ENCODE data around the gene STX1A.
"Not testable (repeated sequence)": the region's sequence is repeated elsewhere in the genome, so short reads cannot be mapped to it uniquely, and the experiment has no call there.

STX1A gene

GRCh38 chr7:73681031-73681430 is 38.4 kb downstream of the STX1A start:
- no peak for DNase-seq

GRCh38 chr7:73680501-73680900 is 39.0 kb downstream of the STX1A start:
- DNase-seq: no peak

GRCh38 chr7:73679709-73680108 is 39.8 kb downstream of the STX1A start:
- DNase-seq: no peak

- DNase-seq: no peak
Measured at GRCh38 chr7:73678862-73679261, 40.6 kb downstream of the STX1A start.

GRCh38 chr7:73676062-73676461 is 43.4 kb downstream of the STX1A start:
- not testable (repeated sequence) for DNase-seq

- no peak for DNase-seq
Measured at GRCh38 chr7:73674468-73675124, 44.9 kb downstream of the STX1A start.

GRCh38 chr7:73671857-73672445 is 47.5 kb downstream of the STX1A start:
- DNase-seq: no peak

GRCh38 chr7:73671322-73671661 is 48.2 kb downstream of the STX1A start:
- no peak for DNase-seq

GRCh38 chr7:73669858-73670385 is 49.5 kb downstream of the STX1A start:
- no peak for DNase-seq

GRCh38 chr7:73669288-73669701 is 50.2 kb downstream of the STX1A start:
- DNase-seq: no peak

- DNase-seq: no peak
Measured at GRCh38 chr7:73668886-73669230, 50.6 kb downstream of the STX1A start.

- DNase-seq: no peak
Measured at GRCh38 chr7:73668103-73668885, 51.2 kb downstream of the STX1A start.

GRCh38 chr7:73667344-73668102 is 51.9 kb downstream of the STX1A start, which contains the start of gene VPS37D:
TSS of gene VPS37D (plus strand) at chr7:73667831. CDS start at chr7:73667959, 128 bp downstream.
- peak; percentile 94 for DNase-seq

GRCh38 chr7:73663033-73663432 is 56.4 kb downstream of the STX1A start:
- no peak for DNase-seq

GRCh38 chr7:73660594-73660993 is 58.9 kb downstream of the STX1A start:
- DNase-seq: not testable (repeated sequence)

GRCh38 chr7:73659983-73660382 is 59.5 kb downstream of the STX1A start:
- DNase-seq: no peak

GRCh38 chr7:73655309-73655708 is 64.2 kb downstream of the STX1A start:
- DNase-seq: not testable (repeated sequence)

GRCh38 chr7:73652541-73652949 is 66.9 kb downstream of the STX1A start:
- DNase-seq: no peak

- no peak for DNase-seq
Measured at GRCh38 chr7:73650524-73650923, 68.9 kb downstream of the STX1A start.

GRCh38 chr7:73649576-73649975 is 69.9 kb downstream of the STX1A start:
- DNase-seq: no peak
